ENCODE data around the gene NRP2. TPM values are rescaled to one million over a fixed set of nuclear protein-coding genes. Genes with fewer than 3 reads are reported as not detected.

NRP2 gene
- polyA plus RNA-seq, 2 donors, result 6.9 to 11.1 TPM

DNA sequence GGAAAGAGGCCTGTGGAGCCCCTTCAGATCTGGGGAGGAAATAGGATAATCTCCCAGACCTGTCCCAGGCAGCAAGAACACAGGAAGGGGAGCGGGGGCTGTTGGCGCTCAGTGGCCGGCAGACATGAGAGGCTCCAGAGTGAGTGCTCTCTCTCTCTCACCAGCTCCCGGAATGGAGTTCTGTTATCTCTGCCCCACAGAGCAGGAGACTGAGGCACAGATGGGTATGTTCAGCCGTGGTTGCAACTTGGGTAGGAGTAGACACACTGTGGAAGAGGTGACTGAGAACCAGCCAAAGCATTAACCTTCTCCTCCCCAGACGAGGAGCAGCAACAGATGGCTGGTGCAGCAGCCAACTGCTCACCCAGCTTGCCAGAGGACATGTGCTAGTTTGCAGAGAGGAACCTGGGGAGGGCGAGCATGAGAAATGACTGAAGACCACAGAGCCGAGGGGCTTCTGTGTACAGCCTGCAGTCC lies 82.0 kb downstream of the NRP2 start:
- no peak overlapping the region for H3K4me3 ChIP-seq (ENCODE audit: low read depth in 1 of 2, low read length in 2 of 2)
- H3K27me3 ChIP-seq (ENCODE audit: control insufficient read depth in 1 of 2, insufficient read depth in 2 of 2, low read length in 2 of 2), result no peaks in the 10 kb centered on the region
- 52 to 65% methylated on average over 8 of the region's 8 CpGs for WGBS, 2 donors
- peaks cover 0 to 3% of the 10 kb centered on the region in 2 donors for H3K4me1 ChIP-seq (ENCODE audit: control insufficient read depth in 2 of 2, insufficient read depth in 2 of 2, low read length in 1 of 2)
- peak overlapping the region; percentile 23 to 48 for H3K27ac ChIP-seq (ENCODE audit: low read depth in 2 of 2, low read length in 1 of 2)
- no peaks in the 10 kb centered on the region for H3K9me3 ChIP-seq (ENCODE audit: control insufficient read depth in 2 of 2, insufficient read depth in 1 of 2, low read depth in 1 of 2, low read length in 1 of 2)
- H3K36me3 ChIP-seq (ENCODE audit: control insufficient read depth in 2 of 2, insufficient read depth in 2 of 2, low read length in 1 of 2), result no peaks in the 10 kb centered on the region

DNA sequence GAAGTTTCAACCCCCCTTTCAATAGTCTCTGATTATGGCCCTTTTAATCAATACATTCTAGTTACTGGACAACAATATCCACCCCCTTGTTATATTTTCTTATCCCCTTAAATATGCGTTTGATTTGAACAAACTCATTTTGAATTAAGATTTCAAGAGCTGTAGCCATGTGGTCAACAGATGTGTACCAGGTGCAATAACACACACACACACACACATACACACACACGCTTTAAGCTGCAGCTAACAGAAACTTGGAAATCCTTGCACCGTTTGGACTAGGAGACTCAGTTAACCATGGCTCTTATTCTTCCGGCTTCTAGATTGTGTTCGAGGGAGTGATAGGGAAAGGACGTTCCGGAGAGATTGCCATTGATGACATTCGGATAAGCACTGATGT lies 82.8 kb downstream of the NRP2 start:
- Histone ChIP-seq H3K4me1 (ENCODE audit: control insufficient read depth in 2 of 2, insufficient read depth in 2 of 2, low read length in 1 of 2) (peaks cover 0 to 3% of the 10 kb centered on the region in 2 donors), H3K9me3 (ENCODE audit: control insufficient read depth in 2 of 2, insufficient read depth in 1 of 2, low read depth in 1 of 2, low read length in 1 of 2) (no peaks in the 10 kb centered on the region)
- WGBS, 2 donors, result 85 to 86% methylated on average over 8 of the region's 8 CpGs

DNA sequence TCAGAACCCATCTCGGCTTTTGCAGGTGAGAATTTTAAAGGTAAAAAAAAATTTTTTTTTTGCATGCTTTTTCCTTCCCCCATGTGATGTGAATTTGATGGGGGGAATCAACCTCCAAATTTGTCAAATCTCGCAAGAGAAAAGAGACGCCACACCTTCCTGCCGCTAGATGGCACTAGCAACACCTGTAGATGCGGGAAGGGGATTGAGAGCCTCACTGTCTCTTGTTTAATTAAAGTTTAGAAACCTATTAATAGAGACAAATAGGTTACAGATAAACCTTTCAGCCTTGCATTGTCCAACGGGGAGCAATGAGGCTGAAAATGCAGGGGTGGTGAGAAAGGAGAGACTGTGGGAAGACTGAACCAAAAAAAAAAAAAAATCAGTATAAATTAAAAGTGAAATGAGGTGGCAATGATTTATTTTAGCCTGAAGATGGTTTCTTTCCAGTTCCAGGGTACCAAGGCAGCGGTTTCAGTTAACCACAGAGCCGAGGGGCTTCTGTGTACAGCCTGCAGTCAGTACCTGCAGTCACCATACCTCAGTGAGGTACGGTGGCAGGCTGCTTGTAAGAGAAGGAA lies 84.6 kb downstream of the NRP2 start:
- Histone ChIP-seq H3K9me3 (ENCODE audit: control insufficient read depth in 2 of 2, insufficient read depth in 1 of 2, low read depth in 1 of 2, low read length in 1 of 2) (no peaks in the 10 kb centered on the region), H3K27me3 (ENCODE audit: control insufficient read depth in 1 of 2, insufficient read depth in 2 of 2, low read length in 2 of 2) (no peaks in the 10 kb centered on the region), H3K4me3 (ENCODE audit: low read depth in 1 of 2, low read length in 2 of 2) (no peak overlapping the region), H3K36me3 (ENCODE audit: control insufficient read depth in 2 of 2, insufficient read depth in 2 of 2, low read length in 1 of 2) (no peaks in the 10 kb centered on the region), H3K27ac (ENCODE audit: low read depth in 2 of 2, low read length in 1 of 2) (peak overlapping the region in 1 of 2 donors; percentile 79), H3K4me1 (ENCODE audit: control insufficient read depth in 2 of 2, insufficient read depth in 2 of 2, low read length in 1 of 2) (peaks cover 0 to 3% of the 10 kb centered on the region in 2 donors)
- WGBS, 2 donors, result 15 to 16% methylated on average over 9 of the region's 9 CpGs

More for the DNA sequence above, 82.8 kb downstream of the NRP2 start:
- no peaks in the 10 kb centered on the region for H3K36me3 ChIP-seq (ENCODE audit: control insufficient read depth in 2 of 2, insufficient read depth in 2 of 2, low read length in 1 of 2)
- peak overlapping the region in 1 of 2 donors; percentile 43 for H3K27ac ChIP-seq (ENCODE audit: low read depth in 2 of 2, low read length in 1 of 2)
- H3K4me3 ChIP-seq (ENCODE audit: low read depth in 1 of 2, low read length in 2 of 2), result no peak overlapping the region
- no peaks in the 10 kb centered on the region for H3K27me3 ChIP-seq (ENCODE audit: control insufficient read depth in 1 of 2, insufficient read depth in 2 of 2, low read length in 2 of 2)

DNA sequence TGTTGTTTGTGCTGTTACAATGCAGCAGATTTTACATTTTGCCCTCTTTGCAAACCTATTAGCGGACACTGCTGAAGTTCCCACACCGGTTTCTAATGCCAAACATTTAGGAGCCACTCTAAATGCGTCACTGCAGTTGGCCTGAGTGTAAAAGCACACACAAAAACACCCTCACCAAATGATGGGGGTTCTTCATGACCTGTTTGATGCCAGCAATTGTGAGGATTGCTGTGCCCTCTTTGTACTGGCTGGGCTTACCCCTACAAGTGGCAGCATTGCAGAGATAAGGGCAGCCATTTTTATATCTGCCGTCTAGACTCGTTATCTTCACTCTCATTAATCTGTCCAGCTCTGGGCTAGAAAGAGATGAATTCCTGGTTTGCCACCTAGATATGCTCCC lies 85.3 kb downstream of the NRP2 start:
- Histone ChIP-seq H3K4me3 (ENCODE audit: low read depth in 1 of 2, low read length in 2 of 2) (no peak overlapping the region), H3K27ac (ENCODE audit: low read depth in 2 of 2, low read length in 1 of 2) (peak overlapping the region in 1 of 2 donors; percentile 26), H3K36me3 (ENCODE audit: control insufficient read depth in 2 of 2, insufficient read depth in 2 of 2, low read length in 1 of 2) (no peaks in the 10 kb centered on the region), H3K4me1 (ENCODE audit: control insufficient read depth in 2 of 2, insufficient read depth in 2 of 2, low read length in 1 of 2) (peaks cover 0 to 3% of the 10 kb centered on the region in 2 donors), H3K9me3 (ENCODE audit: control insufficient read depth in 2 of 2, insufficient read depth in 1 of 2, low read depth in 1 of 2, low read length in 1 of 2) (no peaks in the 10 kb centered on the region), H3K27me3 (ENCODE audit: control insufficient read depth in 1 of 2, insufficient read depth in 2 of 2, low read length in 2 of 2) (no peaks in the 10 kb centered on the region)
- 83 to 88% methylated on average over 5 of the region's 5 CpGs for WGBS, 2 donors

DNA sequence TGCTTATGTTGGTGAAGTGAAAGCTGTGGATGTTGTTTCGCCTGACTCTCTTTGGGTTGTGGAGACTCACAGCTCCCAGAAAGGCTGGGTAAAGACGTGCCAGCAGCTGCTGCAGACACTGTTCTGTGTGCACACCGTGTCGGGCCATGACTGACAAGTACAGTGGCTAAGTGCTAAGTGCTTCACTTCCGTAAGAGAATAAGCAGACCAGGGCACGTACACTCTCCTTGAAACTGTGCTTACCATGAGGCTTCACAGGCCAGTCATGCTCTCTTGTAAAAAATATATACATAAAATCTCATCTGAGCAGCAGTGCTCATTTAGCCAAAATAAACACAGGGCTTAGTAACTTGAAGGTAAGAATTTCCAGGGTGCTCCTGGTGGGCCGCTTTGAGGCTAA lies 86.0 kb downstream of the NRP2 start:
- H3K36me3 ChIP-seq (ENCODE audit: control insufficient read depth in 2 of 2, insufficient read depth in 2 of 2, low read length in 1 of 2), result no peaks in the 10 kb centered on the region
- H3K27ac ChIP-seq (ENCODE audit: low read depth in 2 of 2, low read length in 1 of 2), result peak overlapping the region; percentile 37 to 51
- WGBS, 2 donors, result 87 to 89% methylated on average over 7 of the region's 7 CpGs
- no peaks in the 10 kb centered on the region for H3K27me3 ChIP-seq (ENCODE audit: control insufficient read depth in 1 of 2, insufficient read depth in 2 of 2, low read length in 2 of 2)
- no peaks in the 10 kb centered on the region for H3K9me3 ChIP-seq (ENCODE audit: control insufficient read depth in 2 of 2, insufficient read depth in 1 of 2, low read depth in 1 of 2, low read length in 1 of 2)
- peaks cover 0 to 3% of the 10 kb centered on the region in 2 donors for H3K4me1 ChIP-seq (ENCODE audit: control insufficient read depth in 2 of 2, insufficient read depth in 2 of 2, low read length in 1 of 2)
- H3K4me3 ChIP-seq (ENCODE audit: low read depth in 1 of 2, low read length in 2 of 2), result no peak overlapping the region

DNA sequence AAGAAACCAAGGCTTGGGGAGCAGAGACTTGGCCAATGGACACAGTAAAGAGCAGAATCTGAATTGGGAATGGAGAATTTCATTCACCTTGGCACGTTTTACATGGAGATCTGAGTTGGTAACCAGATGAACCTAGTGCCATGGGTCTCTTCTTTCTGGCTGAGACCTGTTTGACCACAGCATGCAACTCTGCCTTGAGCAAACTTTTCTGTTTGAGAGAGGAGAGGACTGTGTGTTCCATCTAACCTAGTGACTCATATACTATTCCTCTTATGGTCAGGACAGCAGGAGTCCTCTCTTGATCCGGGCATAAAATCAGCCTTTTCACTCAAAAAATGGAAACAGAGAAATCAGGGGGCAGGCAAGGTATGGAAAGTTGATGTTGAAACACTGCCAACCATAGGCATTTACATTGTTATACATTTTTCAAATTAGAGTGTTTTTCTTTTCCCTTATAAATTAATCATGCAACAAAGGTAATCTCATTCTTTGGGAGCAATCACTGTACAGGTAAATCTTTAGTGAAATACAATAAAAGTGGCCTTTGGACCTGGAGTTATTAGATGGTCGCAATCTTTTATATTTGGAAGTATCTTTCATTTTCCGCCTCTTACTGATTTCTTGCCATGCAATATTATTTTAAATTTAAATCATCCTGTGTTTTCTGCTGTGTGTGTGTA lies 86.7 kb downstream of the NRP2 start:
- WGBS, 2 donors, result 58 to 69% methylated on average over 4 of the region's 4 CpGs
- Histone ChIP-seq H3K4me3 (ENCODE audit: low read depth in 1 of 2, low read length in 2 of 2) (no peak overlapping the region), H3K4me1 (ENCODE audit: control insufficient read depth in 2 of 2, insufficient read depth in 2 of 2, low read length in 1 of 2) (no peaks in the 10 kb centered on the region)

DNA sequence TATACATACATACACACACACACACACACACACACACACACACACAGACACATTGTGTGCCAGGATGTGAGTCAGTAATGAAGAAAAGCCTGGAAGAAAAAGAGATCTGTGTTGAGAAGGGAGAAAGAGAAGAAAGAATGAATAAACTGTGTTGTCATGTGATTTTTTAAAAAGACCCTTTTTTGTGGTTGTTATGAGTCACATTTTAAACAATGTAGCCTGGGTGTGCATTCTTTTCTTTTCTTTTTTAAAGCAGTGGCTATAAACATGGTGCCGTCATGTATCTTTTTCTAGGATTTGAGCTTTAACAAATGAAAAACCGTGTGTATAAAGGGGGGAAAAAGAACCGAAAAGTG lies 87.2 kb downstream of the NRP2 start:
- H3K4me1 ChIP-seq (ENCODE audit: control insufficient read depth in 2 of 2, insufficient read depth in 2 of 2, low read length in 1 of 2), result no peaks in the 10 kb centered on the region
- H3K27me3 ChIP-seq (ENCODE audit: control insufficient read depth in 1 of 2, insufficient read depth in 2 of 2, low read length in 2 of 2), result no peaks in the 10 kb centered on the region
- no peaks in the 10 kb centered on the region for H3K9me3 ChIP-seq (ENCODE audit: control insufficient read depth in 2 of 2, insufficient read depth in 1 of 2, low read depth in 1 of 2, low read length in 1 of 2)
- 37% methylated on average over 3 of the region's 3 CpGs for WGBS, 2 donors
- H3K36me3 ChIP-seq (ENCODE audit: control insufficient read depth in 2 of 2, insufficient read depth in 2 of 2, low read length in 1 of 2), result no peaks in the 10 kb centered on the region
- H3K27ac ChIP-seq (ENCODE audit: low read depth in 2 of 2, low read length in 1 of 2), result peak overlapping the region in 1 of 2 donors; percentile 7
- H3K4me3 ChIP-seq (ENCODE audit: low read depth in 1 of 2, low read length in 2 of 2), result no peak overlapping the region

More for the DNA sequence above, 86.7 kb downstream of the NRP2 start:
- Histone ChIP-seq H3K27ac (ENCODE audit: low read depth in 2 of 2, low read length in 1 of 2) (peak overlapping the region; percentile 37 to 51), H3K27me3 (ENCODE audit: control insufficient read depth in 1 of 2, insufficient read depth in 2 of 2, low read length in 2 of 2) (no peaks in the 10 kb centered on the region), H3K9me3 (ENCODE audit: control insufficient read depth in 2 of 2, insufficient read depth in 1 of 2, low read depth in 1 of 2, low read length in 1 of 2) (no peaks in the 10 kb centered on the region), H3K36me3 (ENCODE audit: control insufficient read depth in 2 of 2, insufficient read depth in 2 of 2, low read length in 1 of 2) (no peaks in the 10 kb centered on the region)

DNA sequence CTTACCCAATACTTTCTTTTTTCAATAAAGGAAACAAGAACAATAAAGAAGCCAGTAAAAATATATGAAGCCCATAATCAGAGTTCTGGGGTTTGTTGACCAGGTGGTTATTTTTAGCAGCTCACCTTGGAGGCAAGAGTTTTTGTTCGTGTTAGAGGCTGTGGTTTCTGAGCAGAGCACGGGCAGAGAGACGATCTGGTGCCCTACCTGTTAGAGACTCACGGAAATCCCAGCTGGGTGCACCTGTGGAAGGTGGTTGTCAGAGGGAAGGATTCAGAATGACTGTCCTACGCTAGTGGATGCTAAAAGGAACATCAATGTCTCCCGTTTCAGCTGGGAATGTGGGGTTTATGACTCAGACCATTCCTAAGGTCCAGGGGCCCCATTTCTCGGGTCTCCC lies 87.6 kb downstream of the NRP2 start:
- Histone ChIP-seq H3K27me3 (ENCODE audit: control insufficient read depth in 1 of 2, insufficient read depth in 2 of 2, low read length in 2 of 2) (no peaks in the 10 kb centered on the region), H3K36me3 (ENCODE audit: control insufficient read depth in 2 of 2, insufficient read depth in 2 of 2, low read length in 1 of 2) (no peaks in the 10 kb centered on the region), H3K4me3 (ENCODE audit: low read depth in 1 of 2, low read length in 2 of 2) (no peak overlapping the region), H3K9me3 (ENCODE audit: control insufficient read depth in 2 of 2, insufficient read depth in 1 of 2, low read depth in 1 of 2, low read length in 1 of 2) (no peaks in the 10 kb centered on the region), H3K4me1 (ENCODE audit: control insufficient read depth in 2 of 2, insufficient read depth in 2 of 2, low read length in 1 of 2) (no peaks in the 10 kb centered on the region), H3K27ac (ENCODE audit: low read depth in 2 of 2, low read length in 1 of 2) (peak overlapping the region; percentile 15 to 53)
- 56% methylated on average over 7 of the region's 7 CpGs for WGBS, 2 donors

DNA sequence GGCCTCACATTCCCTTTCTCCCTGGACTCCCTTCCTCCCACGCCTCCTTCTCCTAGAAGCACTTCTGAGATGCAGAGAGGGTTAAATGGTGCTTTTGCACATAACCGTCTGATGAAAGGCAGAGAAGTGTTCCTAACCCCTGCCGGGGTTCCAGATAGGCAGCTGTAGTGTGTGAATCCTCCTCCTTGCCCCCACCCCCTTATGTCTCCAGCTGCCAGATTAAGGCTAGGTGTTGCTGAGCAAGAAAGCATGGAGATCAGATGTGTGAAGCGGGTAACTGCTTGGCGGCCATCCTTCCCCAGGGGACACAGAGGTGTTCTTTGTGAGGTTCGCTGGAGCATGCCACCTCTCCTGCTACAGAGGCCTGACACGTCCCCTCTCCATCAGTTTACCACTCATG lies 88.3 kb downstream of the NRP2 start:
- no peaks in the 10 kb centered on the region for H3K36me3 ChIP-seq (ENCODE audit: control insufficient read depth in 2 of 2, insufficient read depth in 2 of 2, low read length in 1 of 2)
- no peaks in the 10 kb centered on the region for H3K4me1 ChIP-seq (ENCODE audit: control insufficient read depth in 2 of 2, insufficient read depth in 2 of 2, low read length in 1 of 2)
- no peak overlapping the region for H3K4me3 ChIP-seq (ENCODE audit: low read depth in 1 of 2, low read length in 2 of 2)
- no peaks in the 10 kb centered on the region for H3K27me3 ChIP-seq (ENCODE audit: control insufficient read depth in 1 of 2, insufficient read depth in 2 of 2, low read length in 2 of 2)
- WGBS, 2 donors, result 73 to 84% methylated on average over 7 of the region's 7 CpGs
- peak overlapping the region; percentile 15 to 53 for H3K27ac ChIP-seq (ENCODE audit: low read depth in 2 of 2, low read length in 1 of 2)
- H3K9me3 ChIP-seq (ENCODE audit: control insufficient read depth in 2 of 2, insufficient read depth in 1 of 2, low read depth in 1 of 2, low read length in 1 of 2), result no peaks in the 10 kb centered on the region

DNA sequence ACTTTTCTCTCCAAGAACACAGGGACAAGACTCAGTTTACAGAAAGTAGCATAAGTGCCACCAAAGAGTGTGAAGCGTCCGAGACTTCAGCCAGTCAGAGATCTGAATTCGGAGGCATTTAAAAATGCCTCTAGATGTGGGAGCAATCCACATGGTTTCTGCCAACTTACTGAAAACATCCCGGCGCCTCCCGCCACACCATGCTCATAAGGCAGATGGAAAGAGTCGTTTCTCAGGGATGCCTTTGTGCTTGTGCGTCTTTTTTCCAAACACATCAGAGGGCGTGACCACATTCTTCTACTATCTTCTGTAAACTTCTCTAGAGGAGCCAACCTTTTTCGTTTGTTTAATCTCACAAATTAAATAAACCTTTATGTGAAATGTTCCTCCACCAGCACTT lies 88.7 kb downstream of the NRP2 start:
- peak overlapping the region; percentile 15 to 24 for H3K27ac ChIP-seq (ENCODE audit: low read depth in 2 of 2, low read length in 1 of 2)

More for the DNA sequence above, 88.7 kb downstream of the NRP2 start:
- Histone ChIP-seq H3K27me3 (ENCODE audit: control insufficient read depth in 1 of 2, insufficient read depth in 2 of 2, low read length in 2 of 2) (no peaks in the 10 kb centered on the region), H3K4me1 (ENCODE audit: control insufficient read depth in 2 of 2, insufficient read depth in 2 of 2, low read length in 1 of 2) (peaks cover 0 to under 1% of the 10 kb centered on the region in 2 donors), H3K36me3 (ENCODE audit: control insufficient read depth in 2 of 2, insufficient read depth in 2 of 2, low read length in 1 of 2) (no peaks in the 10 kb centered on the region), H3K9me3 (ENCODE audit: control insufficient read depth in 2 of 2, insufficient read depth in 1 of 2, low read depth in 1 of 2, low read length in 1 of 2) (no peaks in the 10 kb centered on the region), H3K4me3 (ENCODE audit: low read depth in 1 of 2, low read length in 2 of 2) (no peak overlapping the region)
- WGBS, 2 donors, result 54 to 56% methylated on average over 10 of the region's 10 CpGs

All from esophagus (tissue), 2 donors.